HCT116 (cell line): ENCODE measurements around the gene SCAANT1. TPM values are rescaled to one million over a fixed set of nuclear protein-coding genes. Genes with fewer than 3 reads are reported as not detected.

Experiments
- ATAC-seq: fragments of 200-7000 bp; cut with Tn5 transposase; 2 replicates; pipeline ENCODE4 v1.9.1; 2020; ENCODE audit warnings: mild to moderate bottlenecking, moderate library complexity
- Bru-seq: library from RNA; stranded (reverse); fragments of 400-500 nt; gene quantifications from one replicate; lab custom pipeline; 2021; lab: Mats Ljungman, UMichigan
- BruChase-seq, 2 experiments: library from RNA; stranded (reverse); fragments of 400-500 nt; gene quantifications; one replicate each; lab custom pipeline; 2021; lab: Mats Ljungman, UMichigan
- BruUV-seq: library from RNA; stranded (reverse); fragments of 400-500 nt; replicated peaks from 2 replicates; lab custom pipeline; 2021; lab: Mats Ljungman, UMichigan
- CTCF ChIA-PET: fragments of 300-600 bp; sonication (Branson Sonifier 250); formaldehyde crosslinking; loops from one replicate; lab custom pipeline; 2021; ENCODE audit warnings: antibody characterized with exemption; lab: Charles Lee
- POLR2A ChIA-PET: fragments of 300-600, 350-600 bp; sonication (Branson Sonifier 250); formaldehyde crosslinking; loops from one replicate; lab custom pipeline; 2021; ENCODE audit warnings: antibody characterized with exemption; lab: Charles Lee
- RAD21 ChIA-PET, 2 experiments: fragments of 300-600 bp; sonication (Branson Sonifier 250); formaldehyde crosslinking; loops; one replicate each; lab custom pipeline; 2023; ENCODE audit warnings: low total read pairs in 2 of 2; ENCODE audit not compliant: uncharacterized antibody in 2 of 2, unreplicated experiment in 2 of 2, low non-redundant PET in 1 of 2; lab: Charles Lee
- DNase-seq: peaks from one replicate; pipeline ENCODE4 v3.0.0-alpha.2; 2010; ENCODE audit warnings: low read depth, low spot score
- H2AFZ ChIP-seq: fragments of 200-600 bp; shearing (Covaris generic), sonication (generic); 2 replicates; pipeline ENCODE4 v1.6.1; 2017; ENCODE audit warnings: low read depth, mixed run types, mixed read lengths, antibody characterized with exemption, low read length; ENCODE audit not compliant: poor library complexity, severe bottlenecking
- H3K27ac ChIP-seq: 2 replicates; pipeline ENCODE4 v1.5.1; 2012; ENCODE audit warnings: low read depth, low read length
- H3K27me3 ChIP-seq: fragments of 200-600 bp; sonication (generic); 2 replicates; pipeline ENCODE4 v1.6.1; 2016; ENCODE audit warnings: mixed run types, low read length, mixed read lengths; ENCODE audit not compliant: insufficient read depth
- H3K36me3 ChIP-seq, 2 experiments: fragments of 200-500 bp in 1 of 2; fragments of 200-600 bp in 1 of 2; sonication (Bioruptor generic) in 1 of 2; sonication (generic) in 1 of 2; 2 replicates each; pipeline versions ENCODE4 v1.5.1 to v1.6.1; 2014 to 2016; ENCODE audit warnings: low read length in 2 of 2, inconsistent platforms in 1 of 2, mixed read lengths in 1 of 2, mixed run types in 1 of 2; ENCODE audit not compliant: insufficient read depth in 2 of 2, control insufficient read depth in 1 of 2
- H3K4me1 ChIP-seq, 2 experiments: fragments of 200-600 bp in 1 of 2; sonication (generic) in 1 of 2; 2 replicates each; pipeline versions ENCODE4 v1.5.1 to v1.6.1; 2012 to 2017; ENCODE audit warnings: low read length in 2 of 2, inconsistent platforms in 1 of 2, mild to moderate bottlenecking in 1 of 2, mixed read lengths in 1 of 2, mixed run types in 1 of 2, moderate library complexity in 1 of 2; ENCODE audit not compliant: insufficient read depth in 2 of 2, control insufficient read depth in 1 of 2
- H3K4me2 ChIP-seq: fragments of 200-600 bp; sonication (generic); 2 replicates; pipeline ENCODE4 v1.6.1; 2017; ENCODE audit warnings: mixed run types, low read length, mixed read lengths
- H3K4me3 ChIP-seq, 2 experiments: fragments of 200-600 bp in 1 of 2; sonication (generic) in 1 of 2; replicated peaks in 1 of 2; 2 replicates each; pipeline ENCODE4 v1.5.1; 2011 to 2016; ENCODE audit warnings: low read length in 2 of 2, control low read depth in 1 of 2, low read depth in 1 of 2, mild to moderate bottlenecking in 1 of 2, mixed read lengths in 1 of 2, mixed run types in 1 of 2
- H3K79me2 ChIP-seq: fragments of 200-600 bp; sonication (generic); 2 replicates; pipeline ENCODE4 v1.6.1; 2017; ENCODE audit warnings: mild to moderate bottlenecking, mixed run types, low read length, moderate library complexity, mixed read lengths; ENCODE audit not compliant: insufficient read depth
- H3K9ac ChIP-seq: fragments of 200-600 bp; sonication (generic); 2 replicates; pipeline ENCODE4 v1.6.1; 2016; ENCODE audit warnings: low read length, mixed read lengths
- H3K9me2 ChIP-seq: fragments of 200-600 bp; sonication (generic), shearing (Covaris generic); 2 replicates; pipeline ENCODE4 v1.6.1; 2017; ENCODE audit warnings: mixed run types, mild to moderate bottlenecking, moderate library complexity; ENCODE audit not compliant: insufficient read depth
- H3K9me3 ChIP-seq, 2 experiments: fragments of 200-500 bp in 1 of 2; fragments of 200-600 bp in 1 of 2; sonication (Bioruptor generic) in 1 of 2; sonication (generic) in 1 of 2; 2 replicates each; pipeline ENCODE4 v1.6.1; 2014 to 2017; ENCODE audit warnings: low read length in 2 of 2, mixed read lengths in 2 of 2, inconsistent platforms in 1 of 2, low read depth in 1 of 2, mild to moderate bottlenecking in 1 of 2, mixed run types in 1 of 2, moderate library complexity in 1 of 2; ENCODE audit not compliant: control insufficient read depth in 1 of 2, insufficient read depth in 1 of 2
- H4K20me1 ChIP-seq: fragments of 200-600 bp; sonication (generic), shearing (Covaris generic); 2 replicates; pipeline ENCODE4 v1.6.1; 2017; ENCODE audit warnings: mixed run types, mild to moderate bottlenecking, moderate library complexity; ENCODE audit not compliant: insufficient read depth
- CBX3 ChIP-seq: IDR thresholded peaks from 2 replicates; pipeline ENCODE4 v1.6.1; 2012; ENCODE audit warnings: low read depth
- CEBPB ChIP-seq: IDR thresholded peaks from 2 replicates; pipeline ENCODE4 v1.6.1; 2012; ENCODE audit warnings: low read depth
- EGR1 ChIP-seq: IDR thresholded peaks from 2 replicates; pipeline ENCODE4 v1.6.1; 2012; ENCODE audit warnings: low read depth
- EZH2 ChIP-seq: fragments of 200-600 bp; sonication (generic); IDR thresholded peaks from 2 replicates; pipeline ENCODE4 v1.6.1; 2017; ENCODE audit warnings: antibody characterized with exemption, mixed run types
- EZH2phosphoT487 ChIP-seq: fragments of 200-600 bp; IDR thresholded peaks from 2 replicates; pipeline ENCODE4 v1.6.1; 2018; ENCODE audit warnings: antibody characterized with exemption, borderline replicate concordance
- FOSL1 ChIP-seq: IDR thresholded peaks from 2 replicates; pipeline ENCODE4 v1.6.1; 2012; ENCODE audit warnings: low read depth
- POLR2A ChIP-seq: IDR thresholded peaks from 2 replicates; pipeline ENCODE4 v1.7.0; 2011; ENCODE audit warnings: borderline replicate concordance; ENCODE audit not compliant: insufficient read depth, insufficient read length; ENCODE audit errors: extremely low read depth
- POLR2AphosphoS5 ChIP-seq: IDR thresholded peaks from 2 replicates; pipeline ENCODE4 v1.6.1; 2011; ENCODE audit warnings: mild to moderate bottlenecking, low read depth, low read length, moderate library complexity
- RAD21 ChIP-seq: IDR thresholded peaks from 2 replicates; pipeline ENCODE4 v1.6.1; 2012; ENCODE audit warnings: low read depth, mild to moderate bottlenecking
- SIN3A ChIP-seq: IDR thresholded peaks from 2 replicates; pipeline ENCODE4 v1.6.1; 2012; ENCODE audit warnings: low read depth
- SP1 ChIP-seq: IDR thresholded peaks from 2 replicates; pipeline ENCODE4 v1.6.1; 2012; ENCODE audit warnings: low read depth
- SRF ChIP-seq: IDR thresholded peaks from 2 replicates; pipeline ENCODE4 v1.6.1; 2012; ENCODE audit warnings: low read depth
- TCF7L2 ChIP-seq: IDR thresholded peaks from 2 replicates; pipeline ENCODE4 v1.7.0; 2011; ENCODE audit warnings: borderline replicate concordance, inconsistent platforms; ENCODE audit not compliant: insufficient read depth, insufficient read length; ENCODE audit errors: extremely low read depth
- YY1 ChIP-seq: IDR thresholded peaks from 2 replicates; pipeline ENCODE4 v1.6.1; 2011; ENCODE audit warnings: low read length, low read depth, moderate library complexity, mild to moderate bottlenecking; ENCODE audit not compliant: insufficient replicate concordance; ENCODE audit errors: extremely low read depth
- ZFX ChIP-seq: fragments of 450-650 bp; IDR thresholded peaks from 2 replicates; pipeline ENCODE4 v1.6.1; 2017
- ZNF274 ChIP-seq: fragments of 200-500 bp; sonication (Bioruptor generic); IDR thresholded peaks from 2 replicates; pipeline ENCODE4 v1.6.1; 2014; ENCODE audit warnings: mild to moderate bottlenecking, low read depth, low read length, inconsistent platforms
- intact Hi-C: fragments of 100-400 bp; cut with micrococcal nuclease; formaldehyde crosslinking; loops from 2 replicates; pipeline ENCODE4 v1.10.0; 2022
- long read RNA-seq: library from polyadenylated mRNA; unstranded; transcript quantifications from one replicate; pipeline ENCODE4 v2.0.0, GENCODE V29; 2021; ENCODE audit not compliant: unreplicated experiment
- polyA plus RNA-seq: library from polyadenylated mRNA; unstranded; fragments of >200 nt; gene quantifications from 2 replicates; pipeline ENCODE4 v1.2.1, GENCODE V29; 2012; ENCODE audit warnings: missing spikeins
- total RNA-seq: library from RNA; stranded (reverse); gene quantifications from one replicate; pipeline ENCODE4 v1.2.1, GENCODE V29; 2021; ENCODE audit not compliant: unreplicated experiment
- TF ChIP-seq, protein P1 (sequence below): IDR thresholded peaks from 2 replicates; pipeline ENCODE4 v1.6.1; 2011; ENCODE audit warnings: mild to moderate bottlenecking, low read length, moderate library complexity; ENCODE audit not compliant: insufficient replicate concordance; ENCODE audit errors: extremely low read depth
- TF ChIP-seq, protein P2 (sequence below): IDR thresholded peaks from 2 replicates; pipeline ENCODE4 v1.6.1; 2012
- TF ChIP-seq, protein P3 (sequence below): IDR thresholded peaks from 2 replicates; pipeline ENCODE4 v1.6.1; 2012
- TF ChIP-seq, protein P4 (sequence below), 3 experiments: fragments of 200-600 bp in 1 of 3; sonication (generic) in 1 of 3; IDR thresholded peaks in 2 of 3; conservative IDR thresholded peaks in 1 of 3; 2 replicates each; pipeline ENCODE4 v1.5.1; 2012 to 2017; ENCODE audit warnings: low read depth in 2 of 3, low read length in 2 of 3, antibody characterized with exemption in 1 of 3, borderline replicate concordance in 1 of 3, control low read depth in 1 of 3, mild to moderate bottlenecking in 1 of 3, mixed read lengths in 1 of 3, mixed run types in 1 of 3, moderate library complexity in 1 of 3; ENCODE audit not compliant: insufficient read depth in 1 of 3

The SCAANT1 gene
- total RNA-seq (not detected), Bru-seq, nascent RNA (percentile 46 among the genes with signal in this experiment), BruChase-seq, experiment 1, labeled RNA remaining after a 6-hour chase (percentile 25 among the genes with signal in this experiment), BruChase-seq, experiment 2, labeled RNA remaining after a 2-hour chase (percentile 25 among the genes with signal in this experiment)
- polyA plus RNA-seq, result 1.9 and 2.4 TPM in 2 replicates
- long read RNA-seq, result 0 reads

DNA sequence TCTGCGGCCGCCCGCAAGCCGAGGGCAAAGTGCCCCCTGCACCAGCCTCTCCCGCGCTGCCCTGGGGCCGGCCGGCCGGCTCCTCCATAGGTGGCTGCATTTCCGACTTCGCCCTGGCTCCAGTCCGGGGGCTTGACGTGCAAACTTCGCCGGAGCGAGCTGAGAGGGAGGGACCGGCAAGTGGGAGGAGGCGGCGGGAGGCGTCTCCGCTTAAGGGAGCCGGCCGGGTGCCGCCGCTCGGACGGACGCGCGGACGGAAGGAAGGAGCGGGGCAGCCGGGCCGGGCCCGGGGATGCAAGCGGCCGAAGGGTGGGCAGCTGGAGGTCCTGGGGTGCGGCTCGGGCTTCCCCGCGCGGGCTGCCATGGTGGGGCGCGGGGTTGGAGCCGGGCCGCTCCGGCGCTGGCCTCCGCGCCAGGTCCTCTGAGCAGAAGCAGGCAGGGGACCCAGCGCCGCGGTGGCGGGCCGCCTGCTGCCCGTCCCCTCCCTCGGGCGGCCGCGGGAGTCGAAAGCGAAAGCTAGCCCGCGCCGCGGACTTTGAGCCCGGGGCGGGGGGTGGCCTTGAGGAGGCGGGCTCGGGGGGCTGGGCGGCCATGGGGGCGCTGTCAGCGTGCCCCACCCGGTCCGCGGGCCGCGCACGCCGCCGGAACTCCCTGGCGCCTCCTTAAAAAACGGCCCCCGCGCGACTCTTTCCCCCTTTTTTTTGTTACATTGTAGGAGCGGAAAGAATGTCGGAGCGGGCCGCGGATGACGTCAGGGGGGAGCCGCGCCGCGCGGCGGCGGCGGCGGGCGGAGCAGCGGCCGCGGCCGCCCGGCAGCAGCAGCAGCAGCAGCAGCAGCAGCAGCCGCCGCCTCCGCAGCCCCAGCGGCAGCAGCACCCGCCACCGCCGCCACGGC is at the start of gene SCAANT1:
Gene SCAANT1 (minus strand): TSS at position 511 of the 895 bp plus-strand sequence.
- CTCF ChIA-PET, result interaction anchor here (0.6 kb wide), 1 partner anchor 10 kb away, joined by 3 read pairs; no protein-coding TSS in a partner anchor
- peak within 1 kb of the TSS; percentile 89 for H3K4me2 ChIP-seq
- H3K9ac ChIP-seq, result peak within 1 kb of the TSS; percentile 79
- ATAC-seq, result peak; percentile 80
- H4K20me1 ChIP-seq, result no peaks in the 10 kb centered on the region
- peaks cover 12 to 25% of the 10 kb centered on the region in 2 experiments; a peak in 3 of 4 replicates for H3K4me1 ChIP-seq
- peak within 1 kb of the TSS; percentile 63 to 74 for H3K4me3 ChIP-seq
- no TSS peak for BruUV-seq
- H3K9me3 ChIP-seq, result no peaks in the 10 kb centered on the region
- no peaks in the 10 kb centered on the region for H3K27me3 ChIP-seq
- peak within 1 kb of the TSS; percentile 91 for H3K27ac ChIP-seq
- no peak within 1 kb of the TSS for H2AFZ ChIP-seq
- H3K36me3 ChIP-seq, result 0 out of 4 replicates have a peak, but pooled peaks cover 0 to 5% of the 10 kb centered on the region in 2 experiments
- TF ChIP-seq, protein P1, sequence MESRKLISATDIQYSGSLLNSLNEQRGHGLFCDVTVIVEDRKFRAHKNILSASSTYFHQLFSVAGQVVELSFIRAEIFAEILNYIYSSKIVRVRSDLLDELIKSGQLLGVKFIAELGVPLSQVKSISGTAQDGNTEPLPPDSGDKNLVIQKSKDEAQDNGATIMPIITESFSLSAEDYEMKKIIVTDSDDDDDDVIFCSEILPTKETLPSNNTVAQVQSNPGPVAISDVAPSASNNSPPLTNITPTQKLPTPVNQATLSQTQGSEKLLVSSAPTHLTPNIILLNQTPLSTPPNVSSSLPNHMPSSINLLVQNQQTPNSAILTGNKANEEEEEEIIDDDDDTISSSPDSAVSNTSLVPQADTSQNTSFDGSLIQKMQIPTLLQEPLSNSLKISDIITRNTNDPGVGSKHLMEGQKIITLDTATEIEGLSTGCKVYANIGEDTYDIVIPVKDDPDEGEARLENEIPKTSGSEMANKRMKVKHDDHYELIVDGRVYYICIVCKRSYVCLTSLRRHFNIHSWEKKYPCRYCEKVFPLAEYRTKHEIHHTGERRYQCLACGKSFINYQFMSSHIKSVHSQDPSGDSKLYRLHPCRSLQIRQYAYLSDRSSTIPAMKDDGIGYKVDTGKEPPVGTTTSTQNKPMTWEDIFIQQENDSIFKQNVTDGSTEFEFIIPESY, result no peak
- TF ChIP-seq EZH2, result no peak
- TF ChIP-seq ZFX, result peak; percentile 71
- TF ChIP-seq, protein P2, sequence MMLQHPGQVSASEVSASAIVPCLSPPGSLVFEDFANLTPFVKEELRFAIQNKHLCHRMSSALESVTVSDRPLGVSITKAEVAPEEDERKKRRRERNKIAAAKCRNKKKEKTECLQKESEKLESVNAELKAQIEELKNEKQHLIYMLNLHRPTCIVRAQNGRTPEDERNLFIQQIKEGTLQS, result no peak
- no peak for TF ChIP-seq ZNF274
- TF ChIP-seq SRF, result no peak; the same call in 1 of the 2 replicates
- TF ChIP-seq CEBPB, result no peak
- TF ChIP-seq, protein P3, sequence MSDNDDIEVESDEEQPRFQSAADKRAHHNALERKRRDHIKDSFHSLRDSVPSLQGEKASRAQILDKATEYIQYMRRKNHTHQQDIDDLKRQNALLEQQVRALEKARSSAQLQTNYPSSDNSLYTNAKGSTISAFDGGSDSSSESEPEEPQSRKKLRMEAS, result peak; percentile 66
- TF ChIP-seq, protein P4, sequence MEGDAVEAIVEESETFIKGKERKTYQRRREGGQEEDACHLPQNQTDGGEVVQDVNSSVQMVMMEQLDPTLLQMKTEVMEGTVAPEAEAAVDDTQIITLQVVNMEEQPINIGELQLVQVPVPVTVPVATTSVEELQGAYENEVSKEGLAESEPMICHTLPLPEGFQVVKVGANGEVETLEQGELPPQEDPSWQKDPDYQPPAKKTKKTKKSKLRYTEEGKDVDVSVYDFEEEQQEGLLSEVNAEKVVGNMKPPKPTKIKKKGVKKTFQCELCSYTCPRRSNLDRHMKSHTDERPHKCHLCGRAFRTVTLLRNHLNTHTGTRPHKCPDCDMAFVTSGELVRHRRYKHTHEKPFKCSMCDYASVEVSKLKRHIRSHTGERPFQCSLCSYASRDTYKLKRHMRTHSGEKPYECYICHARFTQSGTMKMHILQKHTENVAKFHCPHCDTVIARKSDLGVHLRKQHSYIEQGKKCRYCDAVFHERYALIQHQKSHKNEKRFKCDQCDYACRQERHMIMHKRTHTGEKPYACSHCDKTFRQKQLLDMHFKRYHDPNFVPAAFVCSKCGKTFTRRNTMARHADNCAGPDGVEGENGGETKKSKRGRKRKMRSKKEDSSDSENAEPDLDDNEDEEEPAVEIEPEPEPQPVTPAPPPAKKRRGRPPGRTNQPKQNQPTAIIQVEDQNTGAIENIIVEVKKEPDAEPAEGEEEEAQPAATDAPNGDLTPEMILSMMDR (IDR thresholded peaks at IDR 0.05 in 2 of 3, conservative IDR thresholded peaks at IDR 0.05 in 1 of 3; ENCODE audit: borderline replicate concordance in 1 of 3, insufficient read depth in 1 of 3, low read depth in 2 of 3, low read length in 2 of 3), result no peak
- TF ChIP-seq SP1, result peak; percentile 35
- TF ChIP-seq RAD21, result no peak
- TF ChIP-seq FOSL1, result no peak
- 0 out of 2 replicates have a peak, but pooled peaks have one; percentile 47 for TF ChIP-seq CBX3
- TF ChIP-seq SIN3A, result peak; percentile 72
- TF ChIP-seq POLR2AphosphoS5, result no peak; the same call in 1 of the 2 replicates
- peak; percentile 72 for TF ChIP-seq YY1
- no peak for TF ChIP-seq EZH2phosphoT487
- peak; percentile 16 for TF ChIP-seq POLR2A
- peak; percentile 37 for TF ChIP-seq EGR1
- TF ChIP-seq TCF7L2, result no peak
- TF ChIP-seq, all 23 proteins: peak for 8
- Histone ChIP-seq H3K79me2 (peaks cover 49% of the 10 kb centered on the region), H3K9me2 (no peaks in the 10 kb centered on the region)
- RAD21 ChIA-PET, result interaction anchor here in 1 of 2 experiments (0.6 kb wide), 1 partner anchor 14 kb away, joined by 3 read pairs; no protein-coding TSS in a partner anchor
- intact Hi-C loops, result loop anchor here (5.0 kb wide), 1 partner anchor 50 kb away; the partner anchor contains the start of genes ATXN7 and THOC7
- DNase-seq, result peak; percentile 62
- POLR2A ChIA-PET, result no interaction called here
